NCI-H446 (cell line): ENCODE results near the gene AIFM2.
"Not testable (repeated sequence)": the region's sequence is repeated elsewhere in the genome, so short reads cannot be mapped to it uniquely, and the experiment has no call there.

Experiments used
- DNase-seq, 2 experiments: peaks; one replicate each; lab custom pipeline; 2025; lab: John Stamatoyannopoulos, UW

AIFM2 gene

GRCh38 chr10:70121281-70121949 is 11.2 kb downstream of the AIFM2 start:
- no peak for DNase-seq

- DNase-seq = no peak
Observed at GRCh38 chr10:70120417-70120816, 12.2 kb downstream of the AIFM2 start.

- DNase-seq = peak in 1 of 2 experiments; percentile 2
Observed at GRCh38 chr10:70119623-70120022, 13.0 kb downstream of the AIFM2 start.

- no peak for DNase-seq
Observed at GRCh38 chr10:70119197-70119596, 13.4 kb downstream of the AIFM2 start.

GRCh38 chr10:70118196-70118595 is 14.4 kb downstream of the AIFM2 start:
- no peak for DNase-seq

GRCh38 chr10:70117646-70118045 is 15.0 kb downstream of the AIFM2 start:
- DNase-seq = no peak

- DNase-seq = peak in 1 of 2 experiments; percentile 9
Observed at GRCh38 chr10:70115948-70116682, 16.5 kb downstream of the AIFM2 start.

GRCh38 chr10:70114902-70115301 is 17.7 kb downstream of the AIFM2 start:
- DNase-seq = no peak

GRCh38 chr10:70112071-70112470 is 20.6 kb downstream of the AIFM2 start:
- no peak for DNase-seq

GRCh38 chr10:70111496-70111895 is 21.1 kb downstream of the AIFM2 start:
- DNase-seq = no peak

GRCh38 chr10:70109064-70109729 is 23.4 kb downstream of the AIFM2 start:
- DNase-seq = peak in 1 of 2 experiments; percentile 12

GRCh38 chr10:70106958-70107791 is 25.4 kb downstream of the AIFM2 start:
- DNase-seq = no peak

- no peak for DNase-seq
Observed at GRCh38 chr10:70101668-70102067, 31.0 kb downstream of the AIFM2 start.

- not testable (repeated sequence) for DNase-seq
Observed at GRCh38 chr10:70101068-70101562, 31.5 kb downstream of the AIFM2 start.

GRCh38 chr10:70098271-70098670 is 34.4 kb downstream of the AIFM2 start:
- DNase-seq = no peak

- no peak for DNase-seq
Observed at GRCh38 chr10:70097459-70097858, 35.2 kb downstream of the AIFM2 start.

- DNase-seq = no peak
Observed at GRCh38 chr10:70096705-70097420, 35.8 kb downstream of the AIFM2 start.

GRCh38 chr10:70096016-70096704 is 36.5 kb downstream of the AIFM2 start:
- DNase-seq = no peak

GRCh38 chr10:70094250-70094649 is 38.4 kb downstream of the AIFM2 start:
- DNase-seq = no peak

GRCh38 chr10:70093335-70093944 is 39.2 kb downstream of the AIFM2 start:
- no peak for DNase-seq
